ENCODE results near the gene CIC.

The CIC gene

GRCh38 chr19:42268704-42269477, at the start of gene CIC:
Gene CIC (plus strand): TSS chr19:42269252. CDS start chr19:42271784, 2,532 bp downstream.
- DNase-seq (ENCODE audit: low read depth in 1 of 2, low spot score in 1 of 2) = peak; percentile 96 to 99

- peak; percentile 90 to 96 for DNase-seq (ENCODE audit: low read depth in 1 of 2, low spot score in 1 of 2)
Observed at GRCh38 chr19:42219812-42220750, 49.0 kb upstream of the CIC start, which contains the start of gene ZNF526. Gene ZNF526 (plus strand): TSS chr19:42220312. CDS start chr19:42224404, 4,092 bp downstream.

- no peak for DNase-seq (ENCODE audit: low read depth in 1 of 2, low spot score in 1 of 2)
Observed at GRCh38 chr19:42220751-42221097, 48.3 kb upstream of the CIC start.

- no peak for DNase-seq (ENCODE audit: low read depth in 1 of 2, low spot score in 1 of 2)
Observed at GRCh38 chr19:42224940-42225717, 43.9 kb upstream of the CIC start.

- no peak for DNase-seq (ENCODE audit: low read depth in 1 of 2, low spot score in 1 of 2)
Observed at GRCh38 chr19:42225718-42226292, 43.2 kb upstream of the CIC start.

- DNase-seq (ENCODE audit: low read depth in 1 of 2, low spot score in 1 of 2) = no peak
Observed at GRCh38 chr19:42226886-42227285, 42.2 kb upstream of the CIC start.

- DNase-seq (ENCODE audit: low read depth in 1 of 2, low spot score in 1 of 2) = no peak
Observed at GRCh38 chr19:42228641-42229040, 40.4 kb upstream of the CIC start.

- no peak for DNase-seq (ENCODE audit: low read depth in 1 of 2, low spot score in 1 of 2)
Observed at GRCh38 chr19:42229301-42229854, 39.7 kb upstream of the CIC start.

GRCh38 chr19:42229855-42230351, 39.1 kb upstream of the CIC start:
- no peak for DNase-seq (ENCODE audit: low read depth in 1 of 2, low spot score in 1 of 2)

GRCh38 chr19:42230571-42230970, 38.5 kb upstream of the CIC start:
- DNase-seq (ENCODE audit: low read depth in 1 of 2, low spot score in 1 of 2) = no peak

- DNase-seq (ENCODE audit: low read depth in 1 of 2, low spot score in 1 of 2) = no peak
Observed at GRCh38 chr19:42232435-42232834, 36.6 kb upstream of the CIC start.

- no peak for DNase-seq (ENCODE audit: low read depth in 1 of 2, low spot score in 1 of 2)
Observed at GRCh38 chr19:42233106-42233505, 35.9 kb upstream of the CIC start.

- no peak for DNase-seq (ENCODE audit: low read depth in 1 of 2, low spot score in 1 of 2)
Observed at GRCh38 chr19:42233678-42234292, 35.3 kb upstream of the CIC start.

- no peak for DNase-seq (ENCODE audit: low read depth in 1 of 2, low spot score in 1 of 2)
Observed at GRCh38 chr19:42234364-42234763, 34.7 kb upstream of the CIC start.

- DNase-seq (ENCODE audit: low read depth in 1 of 2, low spot score in 1 of 2) = no peak
Observed at GRCh38 chr19:42235181-42235580, 33.9 kb upstream of the CIC start.

GRCh38 chr19:42239544-42240220, 29.4 kb upstream of the CIC start:
- DNase-seq (ENCODE audit: low read depth in 1 of 2, low spot score in 1 of 2) = no peak

GRCh38 chr19:42241279-42241678, 27.8 kb upstream of the CIC start:
- no peak for DNase-seq (ENCODE audit: low read depth in 1 of 2, low spot score in 1 of 2)

- no peak for DNase-seq (ENCODE audit: low read depth in 1 of 2, low spot score in 1 of 2)
Observed at GRCh38 chr19:42242069-42242511, 27.0 kb upstream of the CIC start.

All from activated CD4-positive, alpha-beta T cell treated with anti-CD3 and anti-CD28 coated beads, Interleukin-2, amount 50 U/mL, for 24 hours (primary cell).